Measurements from ENCODE around the gene VAV3. TPM values are rescaled to one million over a fixed set of nuclear protein-coding genes. Genes with fewer than 3 reads are reported as not detected.

Gene VAV3
- total RNA-seq, 1 donor from 2014 or later = 0.12 TPM

- no peaks in the 10 kb centered on the region for H3K4me1 Mint-ChIP-seq (ENCODE audit: low read depth)
- no peak overlapping the region for H3K27ac Mint-ChIP-seq (ENCODE audit: unreplicated experiment)
- H3K9me3 Mint-ChIP-seq (ENCODE audit: low read depth) = no peaks in the 10 kb centered on the region
- no peak for DNase-seq (ENCODE audit: low spot score)
- no peaks in the 10 kb centered on the region for H3K27me3 Mint-ChIP-seq (ENCODE audit: low read depth)
- H3K36me3 Mint-ChIP-seq (ENCODE audit: low read depth) = no peaks in the 10 kb centered on the region
- TF ChIP-seq, protein P1, sequence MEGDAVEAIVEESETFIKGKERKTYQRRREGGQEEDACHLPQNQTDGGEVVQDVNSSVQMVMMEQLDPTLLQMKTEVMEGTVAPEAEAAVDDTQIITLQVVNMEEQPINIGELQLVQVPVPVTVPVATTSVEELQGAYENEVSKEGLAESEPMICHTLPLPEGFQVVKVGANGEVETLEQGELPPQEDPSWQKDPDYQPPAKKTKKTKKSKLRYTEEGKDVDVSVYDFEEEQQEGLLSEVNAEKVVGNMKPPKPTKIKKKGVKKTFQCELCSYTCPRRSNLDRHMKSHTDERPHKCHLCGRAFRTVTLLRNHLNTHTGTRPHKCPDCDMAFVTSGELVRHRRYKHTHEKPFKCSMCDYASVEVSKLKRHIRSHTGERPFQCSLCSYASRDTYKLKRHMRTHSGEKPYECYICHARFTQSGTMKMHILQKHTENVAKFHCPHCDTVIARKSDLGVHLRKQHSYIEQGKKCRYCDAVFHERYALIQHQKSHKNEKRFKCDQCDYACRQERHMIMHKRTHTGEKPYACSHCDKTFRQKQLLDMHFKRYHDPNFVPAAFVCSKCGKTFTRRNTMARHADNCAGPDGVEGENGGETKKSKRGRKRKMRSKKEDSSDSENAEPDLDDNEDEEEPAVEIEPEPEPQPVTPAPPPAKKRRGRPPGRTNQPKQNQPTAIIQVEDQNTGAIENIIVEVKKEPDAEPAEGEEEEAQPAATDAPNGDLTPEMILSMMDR (IDR thresholded peaks at IDR 0.05) = no peak
- H3K4me3 Mint-ChIP-seq (ENCODE audit: unreplicated experiment) = no peak overlapping the region
Measured at GRCh38 chr1:107547363-107548155, 417.4 kb downstream of the VAV3 start.

DNA sequence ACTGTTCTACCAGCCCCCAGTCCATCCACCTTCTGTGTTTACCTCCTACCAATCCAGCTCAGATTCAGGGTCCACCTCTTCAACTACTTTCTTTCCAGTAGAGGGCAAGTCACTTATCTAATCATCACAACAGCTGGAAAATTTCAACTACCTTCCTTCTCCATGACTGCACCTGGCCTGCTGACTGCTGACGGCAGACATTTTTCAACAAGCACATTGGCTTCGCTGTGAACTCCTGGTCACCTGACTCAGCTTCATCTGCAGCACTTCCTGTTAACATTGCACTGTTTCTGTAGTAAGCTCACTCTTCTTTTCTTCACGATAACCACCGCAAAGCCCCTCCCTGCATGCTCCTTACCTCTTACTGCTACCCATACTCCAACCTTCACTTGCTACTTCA, 418.4 kb downstream of the VAV3 start:
- Mint-ChIP-seq H3K9me3 (ENCODE audit: low read depth) (no peaks in the 10 kb centered on the region), H3K27ac (ENCODE audit: unreplicated experiment) (no peak overlapping the region), H3K4me1 (ENCODE audit: low read depth) (no peaks in the 10 kb centered on the region), H3K4me3 (ENCODE audit: unreplicated experiment) (no peak overlapping the region), H3K27me3 (ENCODE audit: low read depth) (no peaks in the 10 kb centered on the region), H3K36me3 (ENCODE audit: low read depth) (no peaks in the 10 kb centered on the region)
- no peak for DNase-seq (ENCODE audit: low spot score)
- TF ChIP-seq, protein P1 (IDR thresholded peaks at IDR 0.05) = no peak

GRCh38 chr1:107545879-107546278, 419.1 kb downstream of the VAV3 start:
- no peak overlapping the region for H3K27ac Mint-ChIP-seq (ENCODE audit: unreplicated experiment)
- peaks cover 3% of the 10 kb centered on the region for H3K9me3 Mint-ChIP-seq (ENCODE audit: low read depth)
- H3K36me3 Mint-ChIP-seq (ENCODE audit: low read depth) = no peaks in the 10 kb centered on the region
- H3K27me3 Mint-ChIP-seq (ENCODE audit: low read depth) = no peaks in the 10 kb centered on the region
- no peak overlapping the region for H3K4me3 Mint-ChIP-seq (ENCODE audit: unreplicated experiment)
- DNase-seq (ENCODE audit: low spot score) = no peak
- TF ChIP-seq, protein P1 (IDR thresholded peaks at IDR 0.05) = no peak
- no peaks in the 10 kb centered on the region for H3K4me1 Mint-ChIP-seq (ENCODE audit: low read depth)

DNA sequence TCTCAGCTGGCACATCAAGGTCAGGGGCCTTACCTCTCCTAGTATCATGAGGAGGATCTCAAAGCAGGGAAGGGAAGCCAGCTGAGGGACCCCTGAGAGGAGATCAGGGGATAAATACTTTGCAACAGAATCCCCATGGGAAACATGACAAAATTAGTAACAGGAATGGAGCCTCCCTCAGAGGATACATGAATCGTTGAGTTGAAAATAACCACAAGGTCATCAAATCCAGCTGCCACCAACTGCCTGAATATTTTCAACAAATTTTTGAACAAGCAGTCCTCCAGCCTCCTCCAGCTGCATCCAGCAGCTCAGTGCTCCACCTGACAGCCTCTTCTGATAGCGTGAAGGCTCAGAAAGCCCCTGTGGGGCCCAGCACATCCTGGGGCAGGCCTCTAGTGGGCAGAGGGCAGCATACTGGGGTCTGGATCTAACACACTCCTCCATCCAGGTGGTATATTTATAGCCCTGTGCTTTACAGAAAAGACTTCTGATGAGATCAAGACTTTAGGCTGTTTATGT, 419.9 kb downstream of the VAV3 start:
- no peak for DNase-seq (ENCODE audit: low spot score)
- no peak overlapping the region for H3K27ac Mint-ChIP-seq (ENCODE audit: unreplicated experiment)
- peaks cover 4% of the 10 kb centered on the region for H3K9me3 Mint-ChIP-seq (ENCODE audit: low read depth)
- H3K4me3 Mint-ChIP-seq (ENCODE audit: unreplicated experiment) = no peak overlapping the region
- TF ChIP-seq, protein P1 (IDR thresholded peaks at IDR 0.05) = no peak
- H3K4me1 Mint-ChIP-seq (ENCODE audit: low read depth) = no peaks in the 10 kb centered on the region
- no peaks in the 10 kb centered on the region for H3K36me3 Mint-ChIP-seq (ENCODE audit: low read depth)
- H3K27me3 Mint-ChIP-seq (ENCODE audit: low read depth) = peaks cover 3% of the 10 kb centered on the region

- Mint-ChIP-seq H3K4me3 (ENCODE audit: unreplicated experiment) (no peak overlapping the region), H3K4me1 (ENCODE audit: low read depth) (no peaks in the 10 kb centered on the region), H3K9me3 (ENCODE audit: low read depth) (peaks cover 4% of the 10 kb centered on the region), H3K27me3 (ENCODE audit: low read depth) (peaks cover 4% of the 10 kb centered on the region), H3K36me3 (ENCODE audit: low read depth) (no peaks in the 10 kb centered on the region), H3K27ac (ENCODE audit: unreplicated experiment) (no peak overlapping the region)
- TF ChIP-seq, protein P1 (IDR thresholded peaks at IDR 0.05) = no peak
- no peak for DNase-seq (ENCODE audit: low spot score)
Measured at GRCh38 chr1:107544285-107544684, 420.7 kb downstream of the VAV3 start.
